Measurements from ENCODE around the gene CPLX4. TPM values are rescaled to one million over a fixed set of nuclear protein-coding genes. Genes with fewer than 3 reads are reported as not detected.

The CPLX4 gene
- total RNA-seq, 4 donors from 2014 or later = not detected

DNA sequence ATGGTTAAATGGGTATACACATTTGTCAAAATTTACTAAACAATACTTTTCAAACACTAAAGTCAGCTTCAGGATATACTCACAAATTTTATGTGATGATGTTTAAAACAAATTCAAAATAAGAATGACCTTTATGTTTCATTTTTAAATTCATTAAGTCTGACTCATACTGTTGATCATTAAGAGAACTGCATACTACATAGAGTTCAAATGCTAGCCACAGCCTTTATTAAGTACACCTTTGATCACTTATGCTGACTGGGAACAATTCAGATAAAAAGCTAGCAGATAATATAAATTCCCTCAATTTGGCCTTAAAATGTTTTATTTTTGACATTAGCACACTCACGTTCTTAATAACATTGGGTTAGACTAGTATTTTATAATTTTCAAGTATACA is 26.5 kb upstream of the CPLX4 start:
- 0 to 4% methylated on average over 1 of the region's 1 CpG for WGBS, 2 donors
- H3K4me3 ChIP-seq = no peak overlapping the region
- H3K9me3 ChIP-seq = peaks cover 0 to 28% (median 2%) of the 10 kb centered on the region in 4 donors
- TF ChIP-seq, protein P1, sequence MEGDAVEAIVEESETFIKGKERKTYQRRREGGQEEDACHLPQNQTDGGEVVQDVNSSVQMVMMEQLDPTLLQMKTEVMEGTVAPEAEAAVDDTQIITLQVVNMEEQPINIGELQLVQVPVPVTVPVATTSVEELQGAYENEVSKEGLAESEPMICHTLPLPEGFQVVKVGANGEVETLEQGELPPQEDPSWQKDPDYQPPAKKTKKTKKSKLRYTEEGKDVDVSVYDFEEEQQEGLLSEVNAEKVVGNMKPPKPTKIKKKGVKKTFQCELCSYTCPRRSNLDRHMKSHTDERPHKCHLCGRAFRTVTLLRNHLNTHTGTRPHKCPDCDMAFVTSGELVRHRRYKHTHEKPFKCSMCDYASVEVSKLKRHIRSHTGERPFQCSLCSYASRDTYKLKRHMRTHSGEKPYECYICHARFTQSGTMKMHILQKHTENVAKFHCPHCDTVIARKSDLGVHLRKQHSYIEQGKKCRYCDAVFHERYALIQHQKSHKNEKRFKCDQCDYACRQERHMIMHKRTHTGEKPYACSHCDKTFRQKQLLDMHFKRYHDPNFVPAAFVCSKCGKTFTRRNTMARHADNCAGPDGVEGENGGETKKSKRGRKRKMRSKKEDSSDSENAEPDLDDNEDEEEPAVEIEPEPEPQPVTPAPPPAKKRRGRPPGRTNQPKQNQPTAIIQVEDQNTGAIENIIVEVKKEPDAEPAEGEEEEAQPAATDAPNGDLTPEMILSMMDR (IDR thresholded peaks at IDR 0.05) = no peak
- TF ChIP-seq POLR2A (IDR thresholded peaks at IDR 0.05) (no peak), EP300 (IDR thresholded peaks at IDR 0.05) (no peak)
- no peaks in the 10 kb centered on the region for H3K27me3 ChIP-seq
- H3K36me3 ChIP-seq = peaks cover 3 to 100% (median 16%) of the 10 kb centered on the region in 3 donors
- DNase-seq (ENCODE audit: low spot score in 2 of 2) = no peak
- no peaks in the 10 kb centered on the region for H3K4me1 ChIP-seq
- H3K27ac ChIP-seq = no peak overlapping the region

DNA sequence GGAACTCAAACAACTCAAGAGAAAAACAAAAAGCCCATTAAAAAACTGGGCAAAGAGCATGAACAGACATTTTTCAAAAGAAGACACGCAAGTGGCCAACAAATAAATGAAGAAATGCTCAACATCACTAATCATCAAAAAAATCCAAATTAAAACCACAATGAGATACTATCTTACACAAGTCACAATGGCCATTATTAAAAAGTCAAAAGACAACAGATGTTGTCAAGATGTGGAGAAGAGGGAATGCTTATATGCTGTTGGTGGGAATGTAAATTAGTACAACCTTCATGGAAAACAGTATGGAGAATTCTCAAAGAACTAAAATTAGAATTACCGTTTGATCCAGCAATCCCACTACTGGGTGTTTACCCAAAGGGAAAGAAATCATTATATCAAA is 25.5 kb upstream of the CPLX4 start:
- DNase-seq (ENCODE audit: low spot score in 2 of 2) = no peak
- H3K36me3 ChIP-seq = peaks cover 3 to 100% (median 26%) of the 10 kb centered on the region in 3 donors
- 95 to 97% methylated on average over 2 of the region's 2 CpGs for WGBS, 2 donors
- TF ChIP-seq EP300 (IDR thresholded peaks at IDR 0.05) (no peak), POLR2A (IDR thresholded peaks at IDR 0.05) (no peak)
- TF ChIP-seq, protein P1 (IDR thresholded peaks at IDR 0.05) = no peak
- peaks cover 0 to 33% (median 3%) of the 10 kb centered on the region in 4 donors for H3K9me3 ChIP-seq
- no peaks in the 10 kb centered on the region for H3K27me3 ChIP-seq
- H3K4me1 ChIP-seq = no peaks in the 10 kb centered on the region
- no peak overlapping the region for H3K27ac ChIP-seq
- no peak overlapping the region for H3K4me3 ChIP-seq

DNA sequence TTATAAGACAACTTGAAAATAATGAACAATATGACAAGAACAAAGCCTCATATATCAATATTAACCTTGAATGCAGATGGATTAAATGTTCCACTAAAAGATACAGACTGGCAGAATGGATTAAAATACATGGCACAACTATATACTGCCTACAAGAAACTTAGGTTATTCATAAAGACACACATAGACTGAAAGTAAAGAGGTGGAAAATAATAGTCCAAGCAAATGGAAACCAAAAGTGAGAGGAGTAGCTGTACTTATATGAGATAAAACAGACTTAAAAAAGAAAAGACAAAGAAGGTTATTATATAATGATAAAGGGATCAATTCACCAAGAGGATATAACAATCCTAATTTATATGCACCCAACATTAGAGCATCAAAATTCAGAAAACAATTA is 22.4 kb upstream of the CPLX4 start:
- H3K4me1 ChIP-seq = no peaks in the 10 kb centered on the region
- no peak overlapping the region for H3K27ac ChIP-seq
- TF ChIP-seq, protein P1 (IDR thresholded peaks at IDR 0.05) = no peak
- TF ChIP-seq POLR2A (IDR thresholded peaks at IDR 0.05) = no peak
- TF ChIP-seq EP300 (IDR thresholded peaks at IDR 0.05) = no peak
- peaks cover 0 to 33% (median 3%) of the 10 kb centered on the region in 4 donors for H3K9me3 ChIP-seq
- DNase-seq (ENCODE audit: low spot score in 2 of 2) = no peak
- H3K27me3 ChIP-seq = no peaks in the 10 kb centered on the region
- peaks cover 3 to 100% (median 29%) of the 10 kb centered on the region in 3 donors for H3K36me3 ChIP-seq
- no peak overlapping the region for H3K4me3 ChIP-seq

DNA sequence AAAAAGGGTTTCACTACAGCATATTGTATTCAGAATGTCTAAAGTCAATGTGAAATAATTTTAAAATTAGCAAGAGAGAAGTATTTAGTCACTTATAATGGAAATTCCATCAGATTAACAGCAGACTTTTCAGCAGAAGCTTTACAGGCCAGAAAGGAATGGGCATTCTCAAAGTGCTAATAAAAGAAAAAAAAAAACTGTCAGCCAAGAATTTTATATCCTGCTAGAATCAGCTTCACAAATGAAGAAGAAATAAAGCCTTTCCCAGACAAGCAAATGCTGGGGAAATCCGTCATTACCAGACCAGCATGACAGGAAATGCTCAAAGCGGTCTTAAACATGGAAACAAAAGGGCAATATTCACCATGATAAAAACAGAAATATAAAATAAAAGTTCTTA is 21.9 kb upstream of the CPLX4 start:
- 96 to 97% methylated on average over 2 of the region's 2 CpGs for WGBS, 2 donors
- TF ChIP-seq EP300 (IDR thresholded peaks at IDR 0.05) (no peak), POLR2A (IDR thresholded peaks at IDR 0.05) (no peak)
- TF ChIP-seq, protein P1 (IDR thresholded peaks at IDR 0.05) = no peak
- no peak overlapping the region for H3K27ac ChIP-seq
- no peaks in the 10 kb centered on the region for H3K4me1 ChIP-seq
- DNase-seq (ENCODE audit: low spot score in 2 of 2) = no peak
- H3K27me3 ChIP-seq = no peaks in the 10 kb centered on the region
- H3K36me3 ChIP-seq = peaks cover 3 to 100% (median 31%) of the 10 kb centered on the region in 3 donors
- peaks cover 0 to 28% (median 3%) of the 10 kb centered on the region in 4 donors for H3K9me3 ChIP-seq
- H3K4me3 ChIP-seq = no peak overlapping the region

DNA sequence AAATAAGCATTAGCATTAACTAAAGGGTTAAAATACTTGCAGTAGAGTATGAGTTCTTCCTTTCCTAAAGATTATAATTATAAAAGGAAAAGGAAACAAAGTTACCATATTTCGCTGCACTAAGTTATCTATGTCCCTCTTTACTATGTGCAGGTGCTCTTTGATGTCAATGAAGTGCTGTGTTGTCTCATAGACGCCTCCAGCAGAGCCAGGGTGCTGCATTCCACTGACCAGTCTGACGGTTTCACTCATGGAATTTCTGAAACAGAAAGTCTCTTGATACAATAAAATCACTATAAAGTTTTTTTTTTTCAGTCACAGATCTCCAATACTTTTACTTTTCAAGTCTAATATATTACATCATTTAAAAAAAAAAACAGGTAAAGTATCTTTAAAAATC is 14.5 kb upstream of the CPLX4 start:
- TF ChIP-seq EP300 (IDR thresholded peaks at IDR 0.05) (no peak), POLR2A (IDR thresholded peaks at IDR 0.05) (no peak)
- TF ChIP-seq, protein P1 (IDR thresholded peaks at IDR 0.05) = no peak
- H3K4me1 ChIP-seq = no peaks in the 10 kb centered on the region
- WGBS, 2 donors = 68 to 74% methylated on average over 3 of the region's 3 CpGs
- H3K9me3 ChIP-seq = no peaks in the 10 kb centered on the region
- H3K4me3 ChIP-seq = no peak overlapping the region
- H3K27me3 ChIP-seq = no peaks in the 10 kb centered on the region
- no peak overlapping the region for H3K27ac ChIP-seq
- no peak for DNase-seq (ENCODE audit: low spot score in 2 of 2)
- H3K36me3 ChIP-seq = peaks cover 5 to 90% (median 5%) of the 10 kb centered on the region in 3 donors

Data from tibial nerve (tissue), 4 donors.